HG03460 (cell line): ENCODE measurements around the gene HLA-DMB.
A peak's percentile ranks its signal among the peaks of the same experiment; 100 is the strongest.

ENCODE experiments used
- ATAC-seq: cut with Tn5 transposase; IDR thresholded peaks from one replicate; pipeline ENCODE4 v1.9.1; 2021; ENCODE audit not compliant: unreplicated experiment

The HLA-DMB gene

GRCh38 chr6:32931211-32931610 is 9.6 kb downstream of the HLA-DMB start:
- ATAC-seq = no peak

GRCh38 chr6:32922083-32922482 is 18.7 kb downstream of the HLA-DMB start:
- ATAC-seq = no peak

- no peak for ATAC-seq
These were observed 20.1 kb downstream of the HLA-DMB start for GRCh38 chr6:32920715-32921114.

GRCh38 chr6:32912951-32913350 is 27.9 kb downstream of the HLA-DMB start:
- no peak for ATAC-seq

GRCh38 chr6:32908897-32909296 is 31.9 kb downstream of the HLA-DMB start:
- no peak for ATAC-seq

- ATAC-seq = no peak
These were observed 34.3 kb downstream of the HLA-DMB start for GRCh38 chr6:32906539-32906938.

- no peak for ATAC-seq
These were observed 35.8 kb downstream of the HLA-DMB start for GRCh38 chr6:32905078-32905477.

- ATAC-seq = no peak
These were observed 36.9 kb downstream of the HLA-DMB start for GRCh38 chr6:32903952-32904351.

- no peak for ATAC-seq
These were observed 45.9 kb downstream of the HLA-DMB start for GRCh38 chr6:32895006-32895345.

GRCh38 chr6:32894085-32895005 is 46.5 kb downstream of the HLA-DMB start:
- peak; percentile 98 for ATAC-seq

GRCh38 chr6:32890831-32891230 is 50.0 kb downstream of the HLA-DMB start:
- ATAC-seq = no peak

- ATAC-seq = no peak
These were observed 51.3 kb downstream of the HLA-DMB start for GRCh38 chr6:32889533-32889932.

- ATAC-seq = no peak
These were observed 52.3 kb downstream of the HLA-DMB start for GRCh38 chr6:32888576-32888975.

GRCh38 chr6:32887616-32888015 is 53.2 kb downstream of the HLA-DMB start:
- no peak for ATAC-seq

GRCh38 chr6:32886681-32887383 is 54.0 kb downstream of the HLA-DMB start:
- ATAC-seq = no peak

GRCh38 chr6:32885698-32886286 is 55.0 kb downstream of the HLA-DMB start:
- ATAC-seq = no peak
